HG03175 (cell line): Measurements from ENCODE around the gene CTNNBL1.
"Not testable (repeated sequence)": the region's sequence is repeated elsewhere in the genome, so short reads cannot be mapped to it uniquely, and the experiment has no call there.

Experiments
- ATAC-seq: cut with Tn5 transposase; IDR thresholded peaks from one replicate; pipeline ENCODE4 v1.9.1; 2021; ENCODE audit warnings: mild to moderate bottlenecking, moderate library complexity; ENCODE audit not compliant: unreplicated experiment

The CTNNBL1 gene

GRCh38 chr20:37848706-37849105 lies 154.9 kb downstream of the CTNNBL1 start:
- no peak for ATAC-seq

GRCh38 chr20:37849156-37849555 lies 155.3 kb downstream of the CTNNBL1 start:
- no peak for ATAC-seq

GRCh38 chr20:37849566-37849965 lies 155.7 kb downstream of the CTNNBL1 start:
- ATAC-seq, result no peak

- ATAC-seq, result no peak
These were observed 156.3 kb downstream of the CTNNBL1 start for GRCh38 chr20:37850036-37850592.

- ATAC-seq, result no peak
These were observed 157.0 kb downstream of the CTNNBL1 start for GRCh38 chr20:37850724-37851355.

- ATAC-seq, result no peak
These were observed 158.8 kb downstream of the CTNNBL1 start for GRCh38 chr20:37852666-37853065.

- peak; percentile 46 for ATAC-seq
These were observed 160.1 kb downstream of the CTNNBL1 start for GRCh38 chr20:37853823-37854375.

GRCh38 chr20:37856034-37856433 lies 162.2 kb downstream of the CTNNBL1 start:
- ATAC-seq, result not testable (repeated sequence)

- no peak for ATAC-seq
These were observed 163.3 kb downstream of the CTNNBL1 start for GRCh38 chr20:37856932-37857660.

GRCh38 chr20:37859406-37860171 lies 165.8 kb downstream of the CTNNBL1 start:
- no peak for ATAC-seq

GRCh38 chr20:37863289-37863688 lies 169.5 kb downstream of the CTNNBL1 start:
- no peak for ATAC-seq

- ATAC-seq, result no peak
These were observed 170.5 kb downstream of the CTNNBL1 start for GRCh38 chr20:37864298-37864697.

GRCh38 chr20:37866051-37866450 lies 172.2 kb downstream of the CTNNBL1 start:
- no peak for ATAC-seq

GRCh38 chr20:37867289-37868195 lies 173.7 kb downstream of the CTNNBL1 start:
- ATAC-seq, result no peak

GRCh38 chr20:37868851-37869333 lies 175.1 kb downstream of the CTNNBL1 start:
- ATAC-seq, result no peak

GRCh38 chr20:37869334-37869861 lies 175.6 kb downstream of the CTNNBL1 start:
- ATAC-seq, result no peak

GRCh38 chr20:37870294-37870693 lies 176.5 kb downstream of the CTNNBL1 start:
- no peak for ATAC-seq

GRCh38 chr20:37871751-37872150 lies 177.9 kb downstream of the CTNNBL1 start:
- no peak for ATAC-seq

GRCh38 chr20:37872161-37872560 lies 178.3 kb downstream of the CTNNBL1 start:
- ATAC-seq, result no peak

GRCh38 chr20:37873884-37874283 lies 180.1 kb downstream of the CTNNBL1 start:
- ATAC-seq, result no peak
